Liver (tissue), 3 donors: ENCODE results near the gene TIAM2.

Experiments
- CTCF ChIP-seq: fragments of 150-350 bp; IDR thresholded peaks from 2 replicates; pipeline ENCODE4 v1.5.1; 2017; ENCODE audit warnings: improper control_type of control experiment, low read depth, low read length; ENCODE audit not compliant: missing input control
- FOXA1 ChIP-seq: IDR thresholded peaks from 2 replicates; pipeline ENCODE4 v1.6.1; 2016; ENCODE audit warnings: antibody characterized with exemption
- JUND ChIP-seq, 2 donors: IDR thresholded peaks; 2 replicates each; pipeline ENCODE4 v1.6.1; 2016; ENCODE audit warnings: antibody characterized with exemption in 2 of 2
- NR2F2 ChIP-seq: IDR thresholded peaks from 2 replicates; pipeline ENCODE4 v1.6.1; 2016; ENCODE audit warnings: antibody characterized with exemption
- RAD21 ChIP-seq, 2 donors: IDR thresholded peaks; 2 replicates each; pipeline ENCODE4 v1.6.1; 2016; ENCODE audit warnings: antibody characterized with exemption in 2 of 2, mild to moderate bottlenecking in 2 of 2
- SP1 ChIP-seq: IDR thresholded peaks from 2 replicates; pipeline ENCODE4 v1.6.1; 2018; ENCODE audit warnings: antibody characterized with exemption, mild to moderate bottlenecking
- TAF1 ChIP-seq: conservative IDR thresholded peaks from 2 replicates; pipeline ENCODE4 v1.6.1; 2016; ENCODE audit warnings: antibody characterized with exemption, mild to moderate bottlenecking
- YY1 ChIP-seq: IDR thresholded peaks from 2 replicates; pipeline ENCODE4 v1.6.1; 2016; ENCODE audit warnings: antibody characterized with exemption, mild to moderate bottlenecking
- ZBTB33 ChIP-seq: IDR thresholded peaks from 2 replicates; pipeline ENCODE4 v1.6.1; 2016; ENCODE audit warnings: antibody characterized with exemption
- TF ChIP-seq, protein P1 (sequence below): IDR thresholded peaks from 2 replicates; pipeline ENCODE4 v1.6.1; 2016; ENCODE audit warnings: antibody characterized with exemption, mild to moderate bottlenecking
- donor health status: healthy.
- donor health status: healthy.

- TF ChIP-seq CTCF: no peak
- no peak for TF ChIP-seq NR2F2
- TF ChIP-seq TAF1: no peak
- TF ChIP-seq SP1: no peak
- no peak for TF ChIP-seq ZBTB33
- TF ChIP-seq FOXA1: no peak
- TF ChIP-seq YY1: no peak
- TF ChIP-seq RAD21 (IDR thresholded peaks at IDR 0.05): no peak
- TF ChIP-seq, protein P1, sequence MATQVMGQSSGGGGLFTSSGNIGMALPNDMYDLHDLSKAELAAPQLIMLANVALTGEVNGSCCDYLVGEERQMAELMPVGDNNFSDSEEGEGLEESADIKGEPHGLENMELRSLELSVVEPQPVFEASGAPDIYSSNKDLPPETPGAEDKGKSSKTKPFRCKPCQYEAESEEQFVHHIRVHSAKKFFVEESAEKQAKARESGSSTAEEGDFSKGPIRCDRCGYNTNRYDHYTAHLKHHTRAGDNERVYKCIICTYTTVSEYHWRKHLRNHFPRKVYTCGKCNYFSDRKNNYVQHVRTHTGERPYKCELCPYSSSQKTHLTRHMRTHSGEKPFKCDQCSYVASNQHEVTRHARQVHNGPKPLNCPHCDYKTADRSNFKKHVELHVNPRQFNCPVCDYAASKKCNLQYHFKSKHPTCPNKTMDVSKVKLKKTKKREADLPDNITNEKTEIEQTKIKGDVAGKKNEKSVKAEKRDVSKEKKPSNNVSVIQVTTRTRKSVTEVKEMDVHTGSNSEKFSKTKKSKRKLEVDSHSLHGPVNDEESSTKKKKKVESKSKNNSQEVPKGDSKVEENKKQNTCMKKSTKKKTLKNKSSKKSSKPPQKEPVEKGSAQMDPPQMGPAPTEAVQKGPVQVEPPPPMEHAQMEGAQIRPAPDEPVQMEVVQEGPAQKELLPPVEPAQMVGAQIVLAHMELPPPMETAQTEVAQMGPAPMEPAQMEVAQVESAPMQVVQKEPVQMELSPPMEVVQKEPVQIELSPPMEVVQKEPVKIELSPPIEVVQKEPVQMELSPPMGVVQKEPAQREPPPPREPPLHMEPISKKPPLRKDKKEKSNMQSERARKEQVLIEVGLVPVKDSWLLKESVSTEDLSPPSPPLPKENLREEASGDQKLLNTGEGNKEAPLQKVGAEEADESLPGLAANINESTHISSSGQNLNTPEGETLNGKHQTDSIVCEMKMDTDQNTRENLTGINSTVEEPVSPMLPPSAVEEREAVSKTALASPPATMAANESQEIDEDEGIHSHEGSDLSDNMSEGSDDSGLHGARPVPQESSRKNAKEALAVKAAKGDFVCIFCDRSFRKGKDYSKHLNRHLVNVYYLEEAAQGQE: no peak
- TF ChIP-seq JUND (IDR thresholded peaks at IDR 0.05): no peak
Measured at GRCh38 chr6:155047523-155047922, 52.4 kb downstream of the TIAM2 start.
